Activated CD4-positive, alpha-beta T cell treated with anti-CD3 and anti-CD28 coated beads, Interleukin-2, amount 10 ng/mL, durations not matched to agents 24 days and 14 days (primary cell): Measurements from ENCODE around the gene HES1. TPM values are rescaled to one million over a fixed set of nuclear protein-coding genes. Genes with fewer than 3 reads are reported as not detected.

Experiments used
- DNase-seq: peaks from one replicate; pipeline ENCODE4 v3.0.0; 2022
- H3K27ac Mint-ChIP-seq: one replicate; pipeline ENCODE4 v1.8.0; 2022; ENCODE audit warnings: mild to moderate bottlenecking, mixed read lengths
- H3K27me3 Mint-ChIP-seq: one replicate; pipeline ENCODE4 v1.8.0; 2022; ENCODE audit warnings: mixed read lengths
- H3K36me3 Mint-ChIP-seq: one replicate; pipeline ENCODE4 v1.8.0; 2022; ENCODE audit warnings: low read depth, mild to moderate bottlenecking, mixed read lengths
- H3K4me1 Mint-ChIP-seq: one replicate; pipeline ENCODE4 v1.8.0; 2021; ENCODE audit warnings: mixed read lengths
- H3K4me3 Mint-ChIP-seq: one replicate; pipeline ENCODE4 v1.8.0; 2022; ENCODE audit warnings: mild to moderate bottlenecking, moderate library complexity, mixed read lengths
- H3K9me3 Mint-ChIP-seq: one replicate; pipeline ENCODE4 v1.8.0; 2021; ENCODE audit warnings: mixed read lengths
- intact Hi-C: fragments of 100-400 bp; cut with micrococcal nuclease; formaldehyde crosslinking; loops from one replicate; pipeline ENCODE4 v1.15.1; 2023
- total RNA-seq: library from RNA; stranded (reverse); gene quantifications from 2 replicates; pipeline ENCODE4 v1.2.3, GENCODE V29; 2022

HES1 gene
- total RNA-seq, 1 donor from 2014 or later: 1.2 TPM

- H3K9me3 Mint-ChIP-seq: peaks cover 4% of the 10 kb centered on the region
- no peak overlapping the region for H3K27ac Mint-ChIP-seq
- intact Hi-C loops: no loop called here
- no peaks in the 10 kb centered on the region for H3K36me3 Mint-ChIP-seq
- peaks cover 5% of the 10 kb centered on the region for H3K27me3 Mint-ChIP-seq
- DNase-seq: no peak
- no peak overlapping the region for H3K4me3 Mint-ChIP-seq
- peaks cover 28% of the 10 kb centered on the region for H3K4me1 Mint-ChIP-seq
Observed at GRCh38 chr3:194097141-194097882, 38.6 kb upstream of the HES1 start.

- peaks cover 36% of the 10 kb centered on the region for H3K4me1 Mint-ChIP-seq
- H3K27ac Mint-ChIP-seq: no peak overlapping the region
- intact Hi-C loops: no loop called here
- no peak for DNase-seq
- H3K27me3 Mint-ChIP-seq: peaks cover 13% of the 10 kb centered on the region
- H3K4me3 Mint-ChIP-seq: peak overlapping the region; percentile 36
- H3K9me3 Mint-ChIP-seq: peaks cover 4% of the 10 kb centered on the region
- no peaks in the 10 kb centered on the region for H3K36me3 Mint-ChIP-seq
Observed at GRCh38 chr3:194098081-194098842, 37.7 kb upstream of the HES1 start.

- Mint-ChIP-seq H3K27ac (no peak overlapping the region), H3K4me3 (peak overlapping the region; percentile 36), H3K36me3 (no peaks in the 10 kb centered on the region), H3K9me3 (peaks cover 4% of the 10 kb centered on the region), H3K27me3 (peaks cover 16% of the 10 kb centered on the region), H3K4me1 (peaks cover 39% of the 10 kb centered on the region)
- DNase-seq: no peak
- intact Hi-C loops: no loop called here
Observed at GRCh38 chr3:194098843-194099183, 37.1 kb upstream of the HES1 start.

- DNase-seq: no peak
- intact Hi-C loops: no loop called here
- peak overlapping the region; percentile 54 for H3K27ac Mint-ChIP-seq
- no peaks in the 10 kb centered on the region for H3K36me3 Mint-ChIP-seq
- H3K4me1 Mint-ChIP-seq: peaks cover 41% of the 10 kb centered on the region
- H3K4me3 Mint-ChIP-seq: no peak overlapping the region
- H3K27me3 Mint-ChIP-seq: peaks cover 18% of the 10 kb centered on the region
- peaks cover 4% of the 10 kb centered on the region for H3K9me3 Mint-ChIP-seq
Observed at GRCh38 chr3:194099215-194099614, 36.7 kb upstream of the HES1 start.

- Mint-ChIP-seq H3K27ac (no peak overlapping the region), H3K4me1 (peaks cover 31% of the 10 kb centered on the region)
- intact Hi-C loops: no loop called here
Observed at GRCh38 chr3:194100856-194101390, 35.0 kb upstream of the HES1 start.

GRCh38 chr3:194101592-194102432 lies 34.1 kb upstream of the HES1 start:
- H3K27me3 Mint-ChIP-seq: peaks cover 32% of the 10 kb centered on the region
- H3K4me3 Mint-ChIP-seq: no peak overlapping the region
- H3K27ac Mint-ChIP-seq: no peak overlapping the region
- no peaks in the 10 kb centered on the region for H3K36me3 Mint-ChIP-seq
- H3K4me1 Mint-ChIP-seq: peaks cover 31% of the 10 kb centered on the region
- intact Hi-C loops: no loop called here
- no peaks in the 10 kb centered on the region for H3K9me3 Mint-ChIP-seq
- no peak for DNase-seq

More at GRCh38 chr3:194100856-194101390, 35.0 kb upstream of the HES1 start:
- H3K27me3 Mint-ChIP-seq: peaks cover 26% of the 10 kb centered on the region
- no peaks in the 10 kb centered on the region for H3K36me3 Mint-ChIP-seq
- no peak overlapping the region for H3K4me3 Mint-ChIP-seq
- H3K9me3 Mint-ChIP-seq: no peaks in the 10 kb centered on the region
- DNase-seq: no peak

GRCh38 chr3:194102436-194102835 lies 33.5 kb upstream of the HES1 start:
- peaks cover 33% of the 10 kb centered on the region for H3K27me3 Mint-ChIP-seq
- no peak overlapping the region for H3K27ac Mint-ChIP-seq
- H3K9me3 Mint-ChIP-seq: no peaks in the 10 kb centered on the region
- no peak overlapping the region for H3K4me3 Mint-ChIP-seq
- H3K4me1 Mint-ChIP-seq: peaks cover 33% of the 10 kb centered on the region
- H3K36me3 Mint-ChIP-seq: no peaks in the 10 kb centered on the region
- intact Hi-C loops: no loop called here
- no peak for DNase-seq

GRCh38 chr3:194103505-194103904 lies 32.4 kb upstream of the HES1 start:
- Mint-ChIP-seq H3K4me1 (peaks cover 26% of the 10 kb centered on the region), H3K27me3 (peaks cover 38% of the 10 kb centered on the region), H3K36me3 (no peaks in the 10 kb centered on the region), H3K9me3 (no peaks in the 10 kb centered on the region), H3K4me3 (no peak overlapping the region), H3K27ac (no peak overlapping the region)
- intact Hi-C loops: no loop called here
- DNase-seq: peak; percentile 73

GRCh38 chr3:194103983-194104751 lies 31.8 kb upstream of the HES1 start:
- intact Hi-C loops: no loop called here
- no peak for DNase-seq
- no peak overlapping the region for H3K4me3 Mint-ChIP-seq
- H3K27me3 Mint-ChIP-seq: peaks cover 39% of the 10 kb centered on the region
- H3K4me1 Mint-ChIP-seq: peaks cover 21% of the 10 kb centered on the region
- H3K36me3 Mint-ChIP-seq: no peaks in the 10 kb centered on the region
- H3K27ac Mint-ChIP-seq: no peak overlapping the region
- H3K9me3 Mint-ChIP-seq: no peaks in the 10 kb centered on the region

GRCh38 chr3:194105292-194105691 lies 30.7 kb upstream of the HES1 start:
- Mint-ChIP-seq H3K9me3 (no peaks in the 10 kb centered on the region), H3K27ac (no peak overlapping the region), H3K4me1 (peaks cover 16% of the 10 kb centered on the region), H3K36me3 (no peaks in the 10 kb centered on the region), H3K4me3 (no peak overlapping the region), H3K27me3 (peaks cover 44% of the 10 kb centered on the region)
- intact Hi-C loops: no loop called here
- no peak for DNase-seq

- Mint-ChIP-seq H3K9me3 (no peaks in the 10 kb centered on the region), H3K27me3 (peaks cover 42% of the 10 kb centered on the region), H3K4me3 (no peak overlapping the region), H3K36me3 (no peaks in the 10 kb centered on the region), H3K4me1 (peaks cover 16% of the 10 kb centered on the region), H3K27ac (no peak overlapping the region)
- intact Hi-C loops: no loop called here
- DNase-seq: no peak
Observed at GRCh38 chr3:194107107-194107506, 28.8 kb upstream of the HES1 start.

- Mint-ChIP-seq H3K27me3 (peaks cover 30% of the 10 kb centered on the region), H3K4me1 (peaks cover 2% of the 10 kb centered on the region), H3K4me3 (no peak overlapping the region), H3K9me3 (no peaks in the 10 kb centered on the region), H3K36me3 (no peaks in the 10 kb centered on the region), H3K27ac (no peak overlapping the region)
- DNase-seq: no peak
- intact Hi-C loops: no loop called here
Observed at GRCh38 chr3:194109192-194109863, 26.6 kb upstream of the HES1 start.

GRCh38 chr3:194110483-194110882 lies 25.5 kb upstream of the HES1 start:
- Mint-ChIP-seq H3K9me3 (no peaks in the 10 kb centered on the region), H3K27me3 (peaks cover 30% of the 10 kb centered on the region), H3K36me3 (no peaks in the 10 kb centered on the region), H3K27ac (no peak overlapping the region), H3K4me3 (no peak overlapping the region), H3K4me1 (peaks cover 2% of the 10 kb centered on the region)
- DNase-seq: no peak
- intact Hi-C loops: no loop called here
